ENCODE results near the gene UNC79. TPM values are rescaled to one million over a fixed set of nuclear protein-coding genes. Genes with fewer than 3 reads are reported as not detected.
"Not testable (repeated sequence)": the region's sequence is repeated elsewhere in the genome, so short reads cannot be mapped to it uniquely, and the experiment has no call there.

UNC79 gene
- total and polyA plus RNA-seq, 2 experiments from 2014 or later: 0.04 TPM; not detected in 1

DNA sequence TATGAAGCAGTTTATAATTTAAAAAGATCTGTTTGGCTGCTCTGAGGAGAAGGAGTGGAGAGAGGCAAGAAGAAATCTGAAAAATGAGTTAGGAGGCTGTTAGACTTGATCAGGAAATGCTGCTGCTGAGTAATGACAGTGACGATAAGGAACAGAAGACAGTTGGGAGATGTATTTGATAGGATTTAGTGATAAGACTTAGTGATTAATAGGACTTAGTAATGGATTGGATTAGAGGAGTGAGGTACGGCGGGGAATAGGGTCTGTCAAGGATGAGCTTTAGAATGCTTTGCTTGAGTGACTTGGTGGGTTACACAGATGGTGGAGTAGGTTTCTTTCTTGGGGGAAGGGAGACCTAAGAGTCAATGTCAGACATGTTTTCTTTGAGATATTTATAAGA lies 31.7 kb downstream of the UNC79 start:
- no peak for DNase-seq

DNA sequence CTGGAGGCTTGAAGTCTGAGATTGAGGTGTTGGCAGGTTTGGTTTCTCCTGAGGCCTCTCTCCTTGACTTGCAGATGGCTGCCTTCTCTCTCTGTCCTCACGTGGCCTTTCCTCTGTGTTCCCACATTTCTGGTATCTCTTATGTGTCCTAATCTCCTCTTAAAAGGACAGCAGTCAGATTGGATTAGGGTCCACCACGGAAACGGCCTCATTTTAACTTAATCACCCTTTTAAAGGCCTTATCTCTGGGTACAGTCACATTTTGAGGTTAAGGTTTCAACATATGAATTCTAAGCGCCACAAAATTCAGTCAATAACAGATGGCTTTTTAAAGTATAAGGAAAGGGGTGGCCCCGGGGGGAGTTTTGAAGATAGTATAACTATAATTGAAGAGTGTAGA lies 33.5 kb downstream of the UNC79 start:
- Histone ChIP-seq H3K36me3 (ENCODE audit: low read depth) (no peaks in the 10 kb centered on the region), H3K79me2 (ENCODE audit: insufficient read depth) (no peaks in the 10 kb centered on the region), H3K9me2 (ENCODE audit: insufficient read depth) (no peaks in the 10 kb centered on the region), H3K4me1 (ENCODE audit: insufficient read depth) (no peaks in the 10 kb centered on the region), H4K20me1 (ENCODE audit: insufficient read depth) (no peaks in the 10 kb centered on the region), H3K4me3 (no peak overlapping the region), H2AFZ (no peak overlapping the region), H3K9ac (no peak overlapping the region), H3F3A (ENCODE audit: insufficient read depth) (no peaks in the 10 kb centered on the region), H3K4me2 (ENCODE audit: unreplicated experiment) (no peak overlapping the region), H3K27me3 (replicated peaks; ENCODE audit: insufficient read depth) (no peaks in the 10 kb centered on the region), H3K27ac (no peak overlapping the region), H3K9me3 (ENCODE audit: low read depth) (no peaks in the 10 kb centered on the region)
- DNase-seq: no peak
- TF ChIP-seq EZH2 (IDR thresholded peaks at IDR 0.05; ENCODE audit: insufficient read depth, poor library complexity, severe bottlenecking): no peak
- no peak for TF ChIP-seq EZH2phosphoT487 (IDR thresholded peaks at IDR 0.05; ENCODE audit: insufficient read depth, low read depth)
- in situ Hi-C loops (cut with MboI): no loop called here
- 20 to 27% methylated on average over 5 of the region's 5 CpGs for WGBS, 2 experiments (ENCODE audit: low coverage in 1 of 2, low lambda C conversion rate in 2 of 2, missing lambda C conversion rate in 2 of 2)

More for the DNA sequence above, 31.7 kb downstream of the UNC79 start:
- Histone ChIP-seq H3K79me2 (ENCODE audit: insufficient read depth) (no peaks in the 10 kb centered on the region), H3K9me3 (ENCODE audit: low read depth) (no peaks in the 10 kb centered on the region), H3F3A (ENCODE audit: insufficient read depth) (no peaks in the 10 kb centered on the region), H2AFZ (no peak overlapping the region), H3K9me2 (ENCODE audit: insufficient read depth) (no peaks in the 10 kb centered on the region), H4K20me1 (ENCODE audit: insufficient read depth) (no peaks in the 10 kb centered on the region), H3K4me2 (ENCODE audit: unreplicated experiment) (no peak overlapping the region), H3K36me3 (ENCODE audit: low read depth) (no peaks in the 10 kb centered on the region), H3K27me3 (replicated peaks; ENCODE audit: insufficient read depth) (no peaks in the 10 kb centered on the region), H3K9ac (no peak overlapping the region), H3K4me1 (ENCODE audit: insufficient read depth) (no peaks in the 10 kb centered on the region), H3K27ac (no peak overlapping the region), H3K4me3 (no peak overlapping the region)
- 26 to 29% methylated on average over 3 of the region's 3 CpGs for WGBS, 2 experiments (ENCODE audit: low coverage in 1 of 2, low lambda C conversion rate in 2 of 2, missing lambda C conversion rate in 2 of 2)
- in situ Hi-C loops (cut with MboI): no loop called here
- TF ChIP-seq EZH2 (IDR thresholded peaks at IDR 0.05; ENCODE audit: insufficient read depth, poor library complexity, severe bottlenecking) (no peak), EZH2phosphoT487 (IDR thresholded peaks at IDR 0.05; ENCODE audit: insufficient read depth, low read depth) (no peak)

DNA sequence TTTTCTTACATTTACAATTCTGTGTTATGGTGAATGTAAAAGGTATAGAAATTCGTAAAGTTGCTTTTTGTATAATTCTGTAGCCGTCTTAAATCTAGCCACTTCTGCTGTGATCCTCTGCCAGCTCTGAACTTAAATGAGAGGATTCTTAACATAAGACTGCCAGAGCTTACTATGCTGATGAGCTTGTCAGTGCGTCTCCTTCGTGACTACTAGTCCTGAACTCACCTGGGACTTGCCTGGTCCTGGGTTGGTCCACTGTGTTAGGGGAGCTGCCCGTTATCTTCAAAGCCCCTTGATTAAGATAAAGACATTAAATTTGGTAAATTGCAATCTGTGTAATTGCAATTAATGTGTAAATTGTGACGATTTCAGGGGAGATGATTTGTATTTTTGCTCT lies 44.7 kb downstream of the UNC79 start:
- H3K9me3 ChIP-seq (ENCODE audit: low read depth): no peaks in the 10 kb centered on the region
- no peak overlapping the region for H3K9ac ChIP-seq
- no peak overlapping the region for H2AFZ ChIP-seq
- no peak overlapping the region for H3K4me3 ChIP-seq
- no peaks in the 10 kb centered on the region for H3K9me2 ChIP-seq (ENCODE audit: insufficient read depth)
- H3K27ac ChIP-seq: no peak overlapping the region
- H3K36me3 ChIP-seq (ENCODE audit: low read depth): no peaks in the 10 kb centered on the region
- H3K4me2 ChIP-seq (ENCODE audit: unreplicated experiment): no peak overlapping the region
- in situ Hi-C loops (cut with MboI): no loop called here
- 24 to 31% methylated on average over 6 of the region's 6 CpGs for WGBS, 2 experiments (ENCODE audit: low coverage in 1 of 2, low lambda C conversion rate in 2 of 2, missing lambda C conversion rate in 2 of 2)
- no peaks in the 10 kb centered on the region for H3K79me2 ChIP-seq (ENCODE audit: insufficient read depth)
- no peak for TF ChIP-seq EZH2phosphoT487 (IDR thresholded peaks at IDR 0.05; ENCODE audit: insufficient read depth, low read depth)
- no peak for TF ChIP-seq EZH2 (IDR thresholded peaks at IDR 0.05; ENCODE audit: insufficient read depth, poor library complexity, severe bottlenecking)
- H4K20me1 ChIP-seq (ENCODE audit: insufficient read depth): no peaks in the 10 kb centered on the region
- no peaks in the 10 kb centered on the region for H3K4me1 ChIP-seq (ENCODE audit: insufficient read depth)
- no peaks in the 10 kb centered on the region for H3F3A ChIP-seq (ENCODE audit: insufficient read depth)
- no peaks in the 10 kb centered on the region; the same call in 1 of the 2 replicates for H3K27me3 ChIP-seq (replicated peaks; ENCODE audit: insufficient read depth)
- no peak for DNase-seq

GRCh38 chr14:93476305-93476704 lies 45.6 kb downstream of the UNC79 start:
- Histone ChIP-seq H3K27ac (no peak overlapping the region), H4K20me1 (ENCODE audit: insufficient read depth) (no peaks in the 10 kb centered on the region), H3K4me3 (no peak overlapping the region), H3K36me3 (ENCODE audit: low read depth) (no peaks in the 10 kb centered on the region), H3K9ac (no peak overlapping the region), H3K9me3 (ENCODE audit: low read depth) (no peaks in the 10 kb centered on the region), H3K4me2 (ENCODE audit: unreplicated experiment) (no peak overlapping the region), H3K9me2 (ENCODE audit: insufficient read depth) (no peaks in the 10 kb centered on the region), H3K27me3 (replicated peaks; ENCODE audit: insufficient read depth) (no peaks in the 10 kb centered on the region), H3F3A (ENCODE audit: insufficient read depth) (no peaks in the 10 kb centered on the region), H3K4me1 (ENCODE audit: insufficient read depth) (no peaks in the 10 kb centered on the region), H2AFZ (no peak overlapping the region), H3K79me2 (ENCODE audit: insufficient read depth) (no peaks in the 10 kb centered on the region)
- in situ Hi-C loops (cut with MboI): no loop called here
- TF ChIP-seq EZH2phosphoT487 (IDR thresholded peaks at IDR 0.05; ENCODE audit: insufficient read depth, low read depth): no peak
- TF ChIP-seq EZH2 (IDR thresholded peaks at IDR 0.05; ENCODE audit: insufficient read depth, poor library complexity, severe bottlenecking): no peak
- no peak for DNase-seq
- 46 to 49% methylated on average over 3 of the region's 3 CpGs for WGBS, 2 experiments (ENCODE audit: low coverage in 1 of 2, low lambda C conversion rate in 2 of 2, missing lambda C conversion rate in 2 of 2)

DNA sequence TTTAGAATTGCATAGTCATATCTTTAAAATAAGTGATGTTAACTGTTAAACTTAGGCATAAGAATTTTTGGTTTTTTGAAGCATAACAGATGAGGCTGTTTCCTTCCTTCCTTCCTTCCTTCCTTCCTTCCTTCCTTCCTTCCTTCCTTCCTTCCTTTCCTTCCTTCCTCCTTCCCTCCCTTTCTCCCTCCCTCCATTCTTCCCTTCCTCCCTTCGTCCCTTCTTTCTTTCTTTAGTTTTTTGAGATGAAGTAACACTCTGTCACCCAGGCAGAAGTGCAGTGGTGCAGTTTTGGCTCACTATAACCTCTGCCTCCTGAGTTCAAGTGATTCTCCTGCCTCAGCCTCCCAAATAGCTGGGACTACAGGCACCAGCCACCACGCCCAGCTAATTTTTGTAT lies 48.3 kb downstream of the UNC79 start:
- H3K79me2 ChIP-seq (ENCODE audit: insufficient read depth); H3K9me3 ChIP-seq (ENCODE audit: low read depth); H3K4me2 ChIP-seq (ENCODE audit: unreplicated experiment); H3K27me3 ChIP-seq (replicated peaks; ENCODE audit: insufficient read depth); H3K36me3 ChIP-seq (ENCODE audit: low read depth); H3K9ac ChIP-seq; H3K4me3 ChIP-seq; H3K27ac ChIP-seq; H3K9me2 ChIP-seq (ENCODE audit: insufficient read depth); H3F3A ChIP-seq (ENCODE audit: insufficient read depth); DNase-seq; in situ Hi-C loops (cut with MboI); H4K20me1 ChIP-seq (ENCODE audit: insufficient read depth); H2AFZ ChIP-seq; H3K4me1 ChIP-seq (ENCODE audit: insufficient read depth): not testable (repeated sequence)
- 6 to 8% methylated on average over 2 of the region's 2 CpGs for WGBS, 2 experiments (ENCODE audit: low coverage in 1 of 2, low lambda C conversion rate in 2 of 2, missing lambda C conversion rate in 2 of 2)
